Measurements from ENCODE around the gene CTNND1. TPM values are rescaled to one million over a fixed set of nuclear protein-coding genes. Genes with fewer than 3 reads are reported as not detected.
A peak's percentile ranks its signal among the peaks of the same experiment; 100 is the strongest.

The CTNND1 gene
- total and polyA plus RNA-seq, 2 of the 8 experiments (the other 6 are each of a cell fraction or from before 2014, with no cell fraction given): 91.9 to 164 TPM

DNA sequence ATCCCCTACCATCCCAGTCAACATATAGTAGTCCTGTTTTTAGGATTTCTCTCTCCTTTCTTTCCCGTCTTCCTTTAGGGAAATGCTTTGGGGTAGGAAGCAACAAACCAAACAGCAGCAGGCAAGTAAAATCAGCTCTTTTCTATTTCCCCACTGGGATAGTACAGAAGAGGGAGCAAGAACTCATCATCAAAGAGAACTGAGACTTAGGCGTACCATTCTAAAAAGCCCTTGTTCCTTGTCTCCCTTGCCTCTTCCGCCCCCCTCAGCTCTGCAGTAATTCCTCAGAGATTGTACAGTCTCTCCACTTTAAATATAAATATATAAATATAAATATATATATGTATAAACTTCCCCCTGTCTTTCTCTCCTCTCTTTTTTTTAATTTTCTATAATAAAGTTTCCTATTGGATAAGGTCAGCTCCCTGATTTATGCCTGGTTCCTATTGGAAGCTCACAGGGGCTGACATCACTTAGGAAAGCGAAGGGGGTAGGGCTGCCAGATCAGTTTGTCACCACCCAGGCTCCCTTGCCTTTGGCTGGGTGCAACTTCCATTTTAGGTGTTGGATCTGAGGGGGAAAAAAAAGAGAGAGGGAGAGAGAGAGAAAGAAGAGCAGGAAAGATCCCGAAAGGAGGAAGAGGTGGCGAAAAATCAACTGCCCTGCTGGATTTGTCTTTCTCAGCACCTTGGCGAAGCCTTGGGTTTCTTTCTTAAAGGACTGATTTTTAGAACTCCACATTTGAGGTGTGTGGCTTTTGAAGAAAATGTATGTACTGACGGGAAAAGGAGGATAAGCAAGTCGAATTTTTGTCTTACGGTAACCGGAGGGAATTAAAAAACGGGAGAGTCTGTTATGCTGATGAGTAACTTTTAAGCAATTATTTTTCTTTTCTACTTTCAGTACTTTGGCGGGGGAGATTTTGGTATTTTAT lies at the start of gene CTNND1 (continued):
- peak; percentile 43 to 80; a peak in 1 of 4 replicates for TF ChIP-seq SIN3A (conservative IDR thresholded peaks at IDR 0.05 in 1 of 2, IDR thresholded peaks at IDR 0.05 in 1 of 2; ENCODE audit: low read depth in 1 of 2, low read length in 2 of 2)
